HG02678 (cell line): ENCODE measurements around the gene SMG1.
A peak's percentile ranks its signal among the peaks of the same experiment; 100 is the strongest.
"Not testable (repeated sequence)": the region's sequence is repeated elsewhere in the genome, so short reads cannot be mapped to it uniquely, and the experiment has no call there.

Experiments used
- ATAC-seq: cut with Tn5 transposase; IDR thresholded peaks from one replicate; pipeline ENCODE4 v1.9.1; 2021; ENCODE audit warnings: mild to moderate bottlenecking, moderate library complexity; ENCODE audit not compliant: unreplicated experiment

SMG1 gene

GRCh38 chr16:18801145-18801972 is 124.8 kb downstream of the SMG1 start, which contains the start of gene ARL6IP1:
ARL6IP1 (minus strand) TSS chr16:18801549; CDS start chr16:18801466, 83 bp downstream.
- ATAC-seq: peak; percentile 95

GRCh38 chr16:18800775-18801144 is 125.4 kb downstream of the SMG1 start:
- ATAC-seq: no peak

- no peak for ATAC-seq
Observed at GRCh38 chr16:18800293-18800692, 125.9 kb downstream of the SMG1 start.

GRCh38 chr16:18799500-18799899 is 126.7 kb downstream of the SMG1 start:
- ATAC-seq: no peak

DNA sequence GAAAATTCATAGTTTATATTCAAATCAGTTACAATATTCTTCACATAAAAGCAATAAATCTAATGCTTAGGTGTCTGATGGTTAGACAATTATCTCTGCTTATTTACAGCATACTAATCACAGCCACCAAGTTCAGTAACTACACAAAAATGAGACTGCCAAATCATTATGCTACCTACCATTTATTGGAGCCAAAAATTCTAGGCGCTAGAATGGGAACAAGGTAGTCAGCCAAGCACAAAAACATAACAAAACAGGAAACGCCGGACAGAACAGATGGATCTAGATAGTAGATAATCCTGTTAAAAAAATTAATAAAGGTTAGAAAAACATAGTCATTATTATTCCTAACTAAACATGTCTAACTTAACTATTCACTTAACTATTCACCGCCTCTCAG is 128.5 kb downstream of the SMG1 start:
- ATAC-seq: no peak

DNA sequence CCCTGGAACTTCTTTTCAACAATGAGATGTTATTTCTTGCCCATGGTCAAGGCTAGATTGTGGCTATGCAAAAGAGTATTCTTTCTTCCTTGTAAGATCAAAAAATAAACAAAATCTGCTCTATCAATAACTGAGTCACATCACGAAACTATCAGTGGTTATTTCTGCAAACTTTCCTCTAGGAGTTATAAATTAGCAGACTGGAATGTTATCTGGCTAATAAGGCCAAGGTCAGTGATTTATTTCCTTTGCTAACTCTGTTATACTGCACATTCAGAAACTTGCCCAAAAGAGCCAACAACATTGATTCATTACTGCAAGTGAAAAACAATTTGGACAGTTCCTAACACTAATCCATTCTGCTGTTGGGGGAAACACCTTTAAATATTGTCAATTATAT is 129.8 kb downstream of the SMG1 start:
- no peak for ATAC-seq

DNA sequence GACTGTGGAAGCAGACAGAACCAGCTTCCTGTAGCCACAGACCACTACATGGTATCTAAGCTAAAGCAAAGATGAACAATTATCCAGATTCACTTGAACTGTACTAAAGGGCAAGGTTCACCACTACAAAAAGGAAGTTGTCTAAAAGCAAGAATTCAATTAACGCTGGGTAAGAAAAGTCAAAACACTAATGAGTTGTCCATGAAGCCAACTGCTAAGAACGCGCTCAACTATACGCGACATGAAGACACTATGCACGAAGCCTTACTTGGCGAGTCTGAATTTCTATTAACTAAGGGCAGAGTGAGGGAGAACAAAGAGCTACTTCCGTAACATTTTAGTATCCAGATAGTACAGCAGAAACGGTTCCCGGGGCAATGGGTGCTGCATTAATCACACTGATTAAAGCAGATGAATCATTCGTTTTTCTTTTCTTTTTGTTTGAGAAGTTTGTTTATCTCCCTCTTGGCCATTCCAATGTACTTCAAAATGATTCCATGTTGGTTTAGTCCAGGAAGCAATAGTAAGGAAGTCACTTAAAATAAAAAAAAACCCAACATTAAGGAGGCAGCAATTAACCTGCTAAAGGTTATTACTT is 133.3 kb downstream of the SMG1 start:
- no peak for ATAC-seq

- ATAC-seq: peak; percentile 87
Observed at GRCh38 chr16:18789850-18790706, 136.1 kb downstream of the SMG1 start, which contains the start of gene RPS15A. RPS15A (minus strand) TSS chr16:18790334; CDS start chr16:18789113, 1,221 bp downstream.

DNA sequence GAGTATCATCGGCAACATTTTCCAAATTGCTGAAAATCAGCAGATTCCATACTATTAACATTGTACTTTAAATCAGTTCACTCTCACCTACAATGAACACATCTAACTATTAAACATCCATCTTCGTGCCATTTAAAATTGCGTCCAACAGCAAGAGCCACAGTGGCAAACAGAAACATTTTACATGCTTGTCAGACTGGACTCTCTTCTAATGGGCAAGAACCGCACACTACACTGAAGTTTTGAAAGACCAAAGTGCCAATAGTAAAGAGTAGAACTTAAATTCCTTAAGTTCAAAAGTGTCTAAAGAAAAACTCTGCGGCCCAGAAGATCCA is 136.7 kb downstream of the SMG1 start:
- no peak for ATAC-seq

- no peak for ATAC-seq
Observed at GRCh38 chr16:18788828-18789514, 137.2 kb downstream of the SMG1 start.

- ATAC-seq: no peak
Observed at GRCh38 chr16:18784917-18785623, 141.1 kb downstream of the SMG1 start.

- no peak for ATAC-seq
Observed at GRCh38 chr16:18783430-18784341, 142.5 kb downstream of the SMG1 start.

GRCh38 chr16:18782697-18783429 is 143.3 kb downstream of the SMG1 start:
- ATAC-seq: no peak

- not testable (repeated sequence) for ATAC-seq
Observed at GRCh38 chr16:18781232-18781631, 145.0 kb downstream of the SMG1 start.

- ATAC-seq: not testable (repeated sequence)
Observed at GRCh38 chr16:18780460-18781026, 145.7 kb downstream of the SMG1 start.

- not testable (repeated sequence) for ATAC-seq
Observed at GRCh38 chr16:18777664-18778063, 148.5 kb downstream of the SMG1 start.

DNA sequence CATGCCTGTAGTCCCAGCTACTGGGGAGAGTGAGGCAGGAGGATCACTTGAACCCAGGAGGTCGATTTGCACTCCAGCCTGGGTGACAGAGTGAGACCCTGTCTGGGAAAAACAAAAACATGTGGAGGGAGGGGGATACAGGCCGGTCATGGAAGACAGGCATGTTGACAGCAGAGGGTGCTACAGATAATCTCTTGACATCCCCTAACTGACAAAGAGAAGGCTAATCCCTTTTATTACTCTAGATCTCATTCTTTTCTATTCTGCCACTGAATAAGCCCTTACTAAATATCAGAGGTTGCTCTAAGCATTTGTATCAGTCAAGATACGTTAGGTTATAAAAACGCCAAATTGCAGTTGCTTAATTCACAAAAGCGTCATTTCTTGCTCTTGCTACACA is 149.9 kb downstream of the SMG1 start:
- not testable (repeated sequence) for ATAC-seq

- not testable (repeated sequence) for ATAC-seq
Observed at GRCh38 chr16:18774651-18775050, 151.6 kb downstream of the SMG1 start.
